Small intestine (tissue), 7 donors: ENCODE data around the gene KLHL7. TPM values are rescaled to one million over a fixed set of nuclear protein-coding genes. Genes with fewer than 3 reads are reported as not detected.
"Not testable (repeated sequence)": the region's sequence is repeated elsewhere in the genome, so short reads cannot be mapped to it uniquely, and the experiment has no call there.

Experiments used
- DNase-seq, 2 donors: peaks; one replicate each; pipeline versions ENCODE4 v3.0.0 to v3.0.0-alpha.2; 2013
- FAIRE-seq: peaks from 2 replicates; lab custom pipeline; 2012; peaks lifted over from hg19 to GRCh38; lab: Jason Lieb, UNC
- H3K27ac ChIP-seq, 3 donors: one replicate each; pipeline ENCODE4 v1.5.1; 2013; ENCODE audit warnings: low read length in 2 of 3, mild to moderate bottlenecking in 2 of 3, control low read depth in 1 of 3, inconsistent platforms in 1 of 3, low read depth in 1 of 3, moderate library complexity in 1 of 3
- H3K27me3 ChIP-seq, 3 donors: one replicate each; pipeline ENCODE4 v1.6.1; 2013; ENCODE audit warnings: low read length in 3 of 3, inconsistent platforms in 1 of 3; ENCODE audit not compliant: control insufficient read depth in 3 of 3, insufficient read depth in 3 of 3
- H3K36me3 ChIP-seq, 3 donors: one replicate each; pipeline ENCODE4 v1.6.1; 2013; ENCODE audit warnings: low read length in 3 of 3, inconsistent platforms in 1 of 3, low read depth in 1 of 3, mild to moderate bottlenecking in 1 of 3, moderate library complexity in 1 of 3; ENCODE audit not compliant: control insufficient read depth in 3 of 3, insufficient read depth in 2 of 3
- H3K4me1 ChIP-seq, 3 donors: one replicate each; pipeline ENCODE4 v1.6.1; 2013; ENCODE audit warnings: low read length in 2 of 3, inconsistent platforms in 1 of 3, low read depth in 1 of 3, mild to moderate bottlenecking in 1 of 3, moderate library complexity in 1 of 3; ENCODE audit not compliant: control insufficient read depth in 3 of 3, insufficient read depth in 2 of 3
- H3K4me3 ChIP-seq, 3 donors: one replicate each; pipeline ENCODE4 v1.5.1; 2013; ENCODE audit warnings: low read length in 3 of 3, control low read depth in 1 of 3, inconsistent platforms in 1 of 3, low read depth in 1 of 3, mild to moderate bottlenecking in 1 of 3, moderate library complexity in 1 of 3
- H3K9me3 ChIP-seq, 2 donors: one replicate each; pipeline ENCODE4 v1.6.1; 2013; ENCODE audit warnings: low read depth in 1 of 2, low read length in 1 of 2; ENCODE audit not compliant: control insufficient read depth in 2 of 2, insufficient read depth in 1 of 2
- WGBS, 3 donors: extraction: QIAGEN DNeasy Blood & Tissue Kit; methylation state at CpG; one replicate each; pipeline ENCODE4 v1.1.7; 2013; 5-methylcytosine and 5-hydroxymethylcytosine counted together
- polyA plus RNA-seq, 4 donors: library from polyadenylated mRNA; stranded (reverse) in 3 of 4; unstranded in 1 of 4; fragments of 200-250 nt in 3 of 4; fragments of 120-200 nt in 1 of 4; gene quantifications; one replicate each; pipeline versions ENCODE4 v1.2.1 to v1.2.3, GENCODE V29; 2013
- donor health status: healthy with polysubstance abuse.
- donor health status: control.
- donor health status: control.
- donor health status: Bipolar disorder and iron deficiency.
- donor health status: healthy.

Gene KLHL7
- polyA plus RNA-seq, 4 donors: 12.5 to 24.8 (median 16.1) TPM

DNA sequence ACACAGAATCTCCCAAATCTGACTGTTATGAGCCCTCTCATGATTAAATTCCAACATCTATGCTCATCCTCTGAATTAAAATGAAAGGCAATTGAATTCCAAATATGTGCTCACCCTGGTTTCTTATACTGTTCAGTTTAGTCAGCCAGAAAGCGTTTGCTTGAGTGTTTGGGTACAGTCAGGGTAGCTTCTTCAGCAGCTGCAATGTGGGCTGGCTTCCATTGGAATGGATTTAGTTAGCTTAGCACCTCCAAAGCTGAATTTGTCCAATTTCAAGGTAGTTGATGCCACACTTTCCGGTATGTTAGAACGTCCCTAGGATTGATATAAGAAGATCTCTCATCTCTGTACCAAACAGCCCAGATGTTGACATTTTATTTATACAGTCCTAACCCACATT is 9.3 kb downstream of the KLHL7 start:
- Histone ChIP-seq H3K27me3 (no peaks in the 10 kb centered on the region), H3K9me3 (no peaks in the 10 kb centered on the region), H3K36me3 (no peaks in the 10 kb centered on the region), H3K27ac (no peak overlapping the region), H3K4me3 (no peak overlapping the region), H3K4me1 (no peaks in the 10 kb centered on the region)
- 68 to 93% (median 89%) methylated on average over 3 of the region's 3 CpGs for WGBS, 3 donors
- DNase-seq (no peak), FAIRE-seq (no peak)

DNA sequence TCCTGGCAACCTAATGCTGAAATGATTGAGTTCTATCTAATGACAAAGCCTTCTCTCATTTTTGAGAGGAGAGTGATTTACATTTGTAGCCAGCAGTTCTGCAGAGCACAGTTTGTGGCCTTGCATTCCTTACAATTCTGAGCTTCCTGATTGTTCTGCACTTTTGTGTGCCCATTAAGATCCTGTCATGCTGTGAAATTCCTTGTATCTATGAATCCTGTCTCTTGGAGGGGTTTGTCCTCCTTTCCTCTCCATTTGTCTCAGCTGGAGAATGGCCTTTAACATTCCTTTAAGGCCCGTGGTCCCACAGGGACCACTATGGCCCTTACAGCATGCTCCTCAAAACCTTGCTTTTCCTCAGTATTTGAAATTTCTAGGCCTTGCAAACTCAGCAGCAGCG is 10.4 kb downstream of the KLHL7 start:
- H3K9me3 ChIP-seq: no peaks in the 10 kb centered on the region
- WGBS, 3 donors: 76 to 88% (median 88%) methylated on average over 2 of the region's 2 CpGs
- no peaks in the 10 kb centered on the region for H3K4me1 ChIP-seq
- H3K27ac ChIP-seq: no peak overlapping the region
- FAIRE-seq (no peak), DNase-seq (no peak)
- H3K4me3 ChIP-seq: no peak overlapping the region
- no peaks in the 10 kb centered on the region for H3K27me3 ChIP-seq
- no peaks in the 10 kb centered on the region for H3K36me3 ChIP-seq

DNA sequence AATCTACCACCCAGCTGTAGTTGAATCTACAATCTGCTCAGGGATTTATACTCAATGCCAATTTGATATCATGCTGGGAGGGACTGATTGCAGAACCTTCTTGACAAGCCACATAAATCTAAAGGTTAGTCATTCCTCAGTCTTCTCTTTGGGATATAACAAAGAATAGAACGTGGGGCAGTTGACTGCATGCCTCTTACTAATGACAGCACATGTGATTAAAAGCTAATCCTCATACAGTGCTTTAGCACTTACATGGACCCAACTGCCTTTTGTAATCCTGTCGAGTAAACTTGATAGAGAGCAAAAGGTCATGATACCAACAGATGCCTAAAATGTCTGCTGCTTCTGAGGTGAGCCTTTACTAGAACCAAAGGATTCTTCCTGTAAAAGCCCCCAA is 12.3 kb downstream of the KLHL7 start:
- 45 to 53% (median 51%) methylated on average over 2 of the region's 2 CpGs for whole genome bisulfite sequencing, 3 donors
- no peak overlapping the region for H3K27ac ChIP-seq
- FAIRE-seq (no peak), DNase-seq (no peak)
- no peaks in the 10 kb centered on the region for H3K36me3 ChIP-seq
- H3K4me3 ChIP-seq: no peak overlapping the region
- H3K4me1 ChIP-seq: no peaks in the 10 kb centered on the region
- H3K27me3 ChIP-seq: no peaks in the 10 kb centered on the region
- no peaks in the 10 kb centered on the region for H3K9me3 ChIP-seq

DNA sequence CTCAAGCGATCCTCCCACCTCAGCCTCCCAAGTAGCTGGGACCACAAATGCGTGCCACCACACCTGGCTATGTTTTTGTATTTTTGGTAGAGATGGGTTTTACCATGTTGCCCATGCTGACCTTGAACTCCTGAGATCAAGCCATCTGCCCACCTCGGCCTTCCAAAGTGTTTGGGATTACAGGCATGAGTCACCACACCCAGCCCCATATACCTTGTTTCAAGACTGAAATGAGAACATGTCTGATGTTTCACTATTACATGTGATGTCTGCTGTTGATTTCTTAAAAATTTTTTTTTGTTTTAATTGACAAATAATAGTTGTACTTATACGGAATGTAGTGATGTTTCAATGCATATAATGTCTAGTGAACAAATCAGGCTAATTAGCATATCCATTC is 14.5 kb downstream of the KLHL7 start:
- no peaks in the 10 kb centered on the region for H3K27me3 ChIP-seq
- no peak overlapping the region for H3K27ac ChIP-seq
- H3K4me3 ChIP-seq: no peak overlapping the region
- H3K4me1 ChIP-seq: no peaks in the 10 kb centered on the region
- no peaks in the 10 kb centered on the region for H3K9me3 ChIP-seq
- no peak for DNase-seq
- 90 to 93% (median 92%) methylated on average over 4 of the region's 4 CpGs for WGBS, 3 donors
- H3K36me3 ChIP-seq: no peaks in the 10 kb centered on the region
- FAIRE-seq: no peak

DNA sequence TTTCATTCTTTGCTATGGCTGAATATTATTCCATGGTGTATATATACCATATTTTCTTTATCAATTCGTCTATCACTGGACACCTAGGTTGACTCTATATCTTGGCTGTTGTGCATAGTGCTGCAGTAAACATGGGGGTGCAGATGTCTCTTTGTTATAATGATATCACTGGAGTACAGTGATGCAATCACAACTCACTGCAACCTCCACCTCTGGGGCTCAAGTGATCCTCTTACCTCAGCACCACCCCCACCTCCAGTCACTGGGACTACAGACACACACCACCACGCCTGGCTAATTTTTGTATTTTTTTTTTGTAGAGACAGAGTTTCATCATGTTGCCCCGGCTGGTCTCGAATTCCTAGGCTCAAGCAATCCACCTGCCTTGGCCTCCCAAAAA is 15.6 kb downstream of the KLHL7 start:
- DNase-seq: no peak
- H3K9me3 ChIP-seq: no peaks in the 10 kb centered on the region
- no peak overlapping the region for H3K27ac ChIP-seq
- peaks cover 0 to 2% (median 0%) of the 10 kb centered on the region in 3 donors for H3K36me3 ChIP-seq
- FAIRE-seq: no peak
- no peaks in the 10 kb centered on the region for H3K27me3 ChIP-seq
- 88 to 94% (median 91%) methylated on average over 4 of the region's 4 CpGs for WGBS, 3 donors
- H3K4me3 ChIP-seq: no peak overlapping the region
- no peaks in the 10 kb centered on the region for H3K4me1 ChIP-seq

DNA sequence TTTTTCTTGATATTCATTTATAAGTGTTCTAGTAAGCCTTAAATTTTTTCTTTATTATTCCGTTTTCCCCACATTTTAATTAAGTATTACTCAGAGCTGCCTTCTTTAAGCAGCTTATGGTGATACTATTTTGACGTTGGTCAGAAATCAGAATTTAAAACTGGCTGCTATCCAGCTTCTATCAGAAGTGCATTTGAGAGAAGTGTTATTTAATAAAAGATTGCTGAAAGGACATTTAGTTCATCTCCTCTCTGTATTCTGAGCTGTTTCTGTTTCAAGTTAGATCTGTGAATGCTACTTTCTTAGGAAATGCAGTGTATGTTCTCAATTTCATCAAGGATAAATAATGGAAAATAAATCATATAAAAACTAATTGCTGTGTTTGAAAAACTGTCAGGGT is 17.4 kb downstream of the KLHL7 start:
- Histone ChIP-seq H3K4me1 (no peaks in the 10 kb centered on the region), H3K4me3 (no peak overlapping the region), H3K36me3 (peaks cover 5 to 9% (median 6%) of the 10 kb centered on the region in 3 donors), H3K9me3 (no peaks in the 10 kb centered on the region), H3K27me3 (no peaks in the 10 kb centered on the region), H3K27ac (no peak overlapping the region)
- DNase-seq: no peak
- WGBS, 3 donors: 81 to 91% (median 86%) methylated on average over 2 of the region's 2 CpGs
- FAIRE-seq: no peak

DNA sequence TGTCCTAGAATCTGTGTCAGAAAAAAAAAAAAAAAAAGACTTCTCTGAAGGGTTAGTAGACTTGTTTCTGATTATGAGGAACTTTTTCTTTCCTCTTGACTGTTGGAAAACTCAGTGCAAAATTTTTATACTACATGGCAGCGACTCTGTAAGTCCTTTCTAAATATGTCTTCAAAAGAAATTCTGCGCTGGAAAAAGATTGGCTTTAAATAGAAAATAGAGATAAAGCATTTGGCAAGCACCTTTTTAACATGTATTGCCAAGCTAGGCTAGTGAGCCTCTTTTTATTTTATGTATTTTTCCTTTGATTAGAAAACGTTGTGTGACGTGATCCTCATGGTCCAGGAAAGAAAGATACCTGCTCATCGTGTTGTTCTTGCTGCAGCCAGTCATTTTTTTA is 17.9 kb downstream of the KLHL7 start:
- Histone ChIP-seq H3K4me1 (no peaks in the 10 kb centered on the region), H3K4me3 (no peak overlapping the region), H3K27me3 (no peaks in the 10 kb centered on the region), H3K9me3 (no peaks in the 10 kb centered on the region), H3K36me3 (peaks cover 5 to 9% (median 6%) of the 10 kb centered on the region in 3 donors), H3K27ac (no peak overlapping the region)
- 75 to 92% (median 81%) methylated on average over 5 of the region's 5 CpGs for WGBS, 3 donors
- no peak for DNase-seq
- no peak for FAIRE-seq

DNA sequence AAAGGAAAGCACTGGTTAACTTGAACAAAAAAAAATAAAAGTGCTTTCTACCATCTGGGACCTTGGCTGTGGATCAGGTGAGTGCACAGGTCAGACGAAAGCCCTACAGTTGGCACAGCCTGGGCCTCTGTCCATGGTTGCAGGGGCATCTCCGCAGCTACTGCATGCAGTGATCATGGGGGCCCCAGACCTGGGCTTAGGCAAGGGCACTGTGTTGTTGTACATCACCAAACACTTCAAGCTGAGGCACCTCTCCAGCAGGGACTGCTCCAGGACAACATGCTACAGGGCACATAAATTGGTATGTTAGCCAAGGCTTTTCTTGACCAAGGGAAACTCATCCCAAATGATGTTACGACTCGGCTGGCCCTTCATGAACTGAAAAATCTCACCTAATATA is 23.5 kb downstream of the KLHL7 start:
- WGBS, 3 donors: 73 to 90% (median 88%) methylated on average over 4 of the region's 4 CpGs
- Histone ChIP-seq H3K36me3 (peaks cover 6 to 13% (median 10%) of the 10 kb centered on the region in 3 donors), H3K9me3 (no peaks in the 10 kb centered on the region), H3K27ac (no peak overlapping the region), H3K4me3 (no peak overlapping the region), H3K4me1 (no peaks in the 10 kb centered on the region), H3K27me3 (no peaks in the 10 kb centered on the region)
- no peak for DNase-seq
- FAIRE-seq: no peak

DNA sequence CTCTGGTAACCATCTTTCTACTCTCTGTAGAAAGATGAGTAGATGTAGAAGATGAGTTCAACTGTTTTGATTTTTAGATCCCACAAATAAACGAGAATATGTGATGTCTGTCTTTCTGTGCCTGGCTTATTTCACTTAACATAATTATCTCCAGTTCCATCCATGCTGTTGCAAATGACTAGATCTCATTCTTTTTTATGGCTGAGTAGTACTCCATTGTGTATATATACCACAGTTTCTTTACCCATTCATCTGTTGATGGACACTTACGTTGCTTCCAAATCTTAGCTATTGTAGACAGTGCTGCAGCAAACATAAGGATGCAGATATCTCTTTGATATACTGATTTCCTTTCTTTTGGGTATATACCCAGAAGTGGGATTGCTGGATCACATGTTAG is 26.2 kb downstream of the KLHL7 start:
- 90 to 100% (median 98%) methylated on average over 2 of the region's 2 CpGs for WGBS, 3 donors
- peaks cover 4 to 13% (median 5%) of the 10 kb centered on the region in 3 donors for H3K36me3 ChIP-seq
- H3K4me3 ChIP-seq, DNase-seq, FAIRE-seq, H3K4me1 ChIP-seq, H3K27me3 ChIP-seq, H3K9me3 ChIP-seq, H3K27ac ChIP-seq: not testable (repeated sequence)
